K562 (cell line): ENCODE data around the gene GPR119. TPM values are rescaled to one million over a fixed set of nuclear protein-coding genes. Genes with fewer than 3 reads are reported as not detected.
A peak's percentile ranks its signal among the peaks of the same experiment; 100 is the strongest.

Source experiments
- GATAD2B ChIP-seq: fragments of 450-650 bp; IDR thresholded peaks from 2 replicates; pipeline ENCODE4 v1.6.1; 2017; ENCODE audit warnings: mild to moderate bottlenecking, borderline replicate concordance
- HLTF ChIP-seq: fragments of 450-650 bp; IDR thresholded peaks from 2 replicates; pipeline ENCODE4 v1.6.1; 2016
- LARP7 ChIP-seq: fragments of 450-650 bp; IDR thresholded peaks from 2 replicates; pipeline ENCODE4 v1.6.1; 2016
- MXI1 ChIP-seq: IDR thresholded peaks from 2 replicates; pipeline ENCODE4 v1.6.1; 2011; ENCODE audit warnings: low read depth, mild to moderate bottlenecking, improper control_type of control experiment, low read length
- NFRKB ChIP-seq: fragments of 450-650 bp; IDR thresholded peaks from 2 replicates; pipeline ENCODE4 v1.6.1; 2016; ENCODE audit warnings: low read depth
- NKRF ChIP-seq: fragments of 450-650 bp; IDR thresholded peaks from 2 replicates; pipeline ENCODE4 v1.6.1; 2016; ENCODE audit warnings: borderline replicate concordance
- PHB ChIP-seq: fragments of 250-450 bp; sonication (Bioruptor Pico); IDR thresholded peaks from 2 replicates; pipeline ENCODE4 v1.5.0; 2021
- PHF20 ChIP-seq: fragments of 450-650 bp; IDR thresholded peaks from 2 replicates; pipeline ENCODE4 v1.6.1; 2018; ENCODE audit not compliant: partially characterized antibody
- PHF21A ChIP-seq: fragments of 450-650 bp; IDR thresholded peaks from 2 replicates; pipeline ENCODE4 v1.6.1; 2017; ENCODE audit warnings: low read depth, borderline replicate concordance
- PHF8 ChIP-seq: fragments of 200-600 bp; sonication (generic); IDR thresholded peaks from 2 replicates; pipeline ENCODE4 v1.6.1; 2012; ENCODE audit warnings: mixed run types, mild to moderate bottlenecking, inconsistent platforms, low read length, moderate library complexity, borderline replicate concordance
- PML ChIP-seq: IDR thresholded peaks from 2 replicates; pipeline ENCODE4 v1.6.1; 2012; ENCODE audit warnings: low read length, inconsistent platforms
- POLR2H ChIP-seq: IDR thresholded peaks from 2 replicates; pipeline ENCODE4 v1.6.1; 2016; ENCODE audit warnings: missing genetic modification characterization, low read depth, mild to moderate bottlenecking, control low read depth, missing compliant biosample characterization, moderate library complexity
- RBM34 ChIP-seq: fragments of 200-400 bp; formaldehyde crosslinking; IDR thresholded peaks from 2 replicates; pipeline ENCODE4 v1.6.1; 2018; ENCODE audit warnings: low read length, borderline replicate concordance; ENCODE audit not compliant: insufficient read depth
- RFX1 ChIP-seq: fragments of 450-650 bp; IDR thresholded peaks from 2 replicates; pipeline ENCODE4 v1.6.1; 2016; ENCODE audit warnings: mild to moderate bottlenecking, moderate library complexity
- SNRNP70 ChIP-seq: fragments of 200-400 bp; formaldehyde crosslinking; optimal IDR thresholded peaks from 2 replicates; pipeline ENCODE3; 2017; ENCODE audit warnings: low read depth, low read length
- TAF1 ChIP-seq: IDR thresholded peaks from 2 replicates; pipeline ENCODE4 v1.6.1; 2011; ENCODE audit warnings: mild to moderate bottlenecking, low read length, moderate library complexity; ENCODE audit not compliant: insufficient read depth, control insufficient read depth, severe bottlenecking; ENCODE audit errors: extremely low read depth
- TRIM25 ChIP-seq: fragments of 450-650 bp; IDR thresholded peaks from 2 replicates; pipeline ENCODE4 v1.7.0; 2016; ENCODE audit warnings: borderline replicate concordance
- ZC3H4 ChIP-seq: sonication (generic); formaldehyde crosslinking; IDR thresholded peaks from 2 replicates; pipeline ENCODE4 v1.9.0; 2021; ENCODE audit warnings: missing genetic modification reagents, borderline replicate concordance
- ZFP30 ChIP-seq: fragments of 250-450 bp; sonication (Bioruptor Pico); IDR thresholded peaks from 2 replicates; pipeline ENCODE4 v1.8.0; 2022; ENCODE audit warnings: moderate library complexity, mild to moderate bottlenecking, inconsistent platforms, borderline replicate concordance
- polyA plus RNA-seq, 8 experiments: library from polyadenylated mRNA; depleted of rRNA in 4 of 8; stranded (reverse) in 5 of 8; unstranded in 3 of 8; fragments of >200 nt; fragmentation: Nextera tagmentation in 2 of 8; fragmentation: Illumina TruSeq in 1 of 8; extraction: Ambion mirVana in 2 of 8; extraction: Trizol in 1 of 8; gene quantifications; 2 replicates each; pipeline versions ENCODE4 v1.2.1 to v1.2.3, GENCODE V29; 2011 to 2014; ENCODE audit warnings: inconsistent platforms in 1 of 8, missing spikeins in 1 of 8
- total RNA-seq, 7 experiments: library from RNA; depleted of rRNA in 6 of 7; stranded (reverse); fragments of >200 nt in 6 of 7; fragmentation: Illumina TruSeq in 2 of 7; extraction: Trizol in 2 of 7; gene quantifications; 2 replicates each; pipeline versions ENCODE4 v1.2.1 to v1.2.3, GENCODE V29; 2011 to 2021; ENCODE audit warnings: low replicate concordance in 1 of 7
- TF ChIP-seq, protein P1 (sequence below): fragments of 250-450 bp; sonication (Bioruptor Pico); IDR thresholded peaks from 2 replicates; pipeline ENCODE4 v1.4.0; 2020; ENCODE audit warnings: mild to moderate bottlenecking
- TF ChIP-seq, protein P2 (sequence below): fragments of 200-800 bp; sonication (Bioruptor generic); IDR thresholded peaks from 2 replicates; pipeline ENCODE4 v1.6.1; 2017; ENCODE audit warnings: missing genetic modification characterization, missing compliant biosample characterization

GPR119 gene
- total and polyA plus RNA-seq, 9 of the 15 experiments (the other 6 are each of a cell fraction or from before 2014, with no cell fraction given): not detected

DNA sequence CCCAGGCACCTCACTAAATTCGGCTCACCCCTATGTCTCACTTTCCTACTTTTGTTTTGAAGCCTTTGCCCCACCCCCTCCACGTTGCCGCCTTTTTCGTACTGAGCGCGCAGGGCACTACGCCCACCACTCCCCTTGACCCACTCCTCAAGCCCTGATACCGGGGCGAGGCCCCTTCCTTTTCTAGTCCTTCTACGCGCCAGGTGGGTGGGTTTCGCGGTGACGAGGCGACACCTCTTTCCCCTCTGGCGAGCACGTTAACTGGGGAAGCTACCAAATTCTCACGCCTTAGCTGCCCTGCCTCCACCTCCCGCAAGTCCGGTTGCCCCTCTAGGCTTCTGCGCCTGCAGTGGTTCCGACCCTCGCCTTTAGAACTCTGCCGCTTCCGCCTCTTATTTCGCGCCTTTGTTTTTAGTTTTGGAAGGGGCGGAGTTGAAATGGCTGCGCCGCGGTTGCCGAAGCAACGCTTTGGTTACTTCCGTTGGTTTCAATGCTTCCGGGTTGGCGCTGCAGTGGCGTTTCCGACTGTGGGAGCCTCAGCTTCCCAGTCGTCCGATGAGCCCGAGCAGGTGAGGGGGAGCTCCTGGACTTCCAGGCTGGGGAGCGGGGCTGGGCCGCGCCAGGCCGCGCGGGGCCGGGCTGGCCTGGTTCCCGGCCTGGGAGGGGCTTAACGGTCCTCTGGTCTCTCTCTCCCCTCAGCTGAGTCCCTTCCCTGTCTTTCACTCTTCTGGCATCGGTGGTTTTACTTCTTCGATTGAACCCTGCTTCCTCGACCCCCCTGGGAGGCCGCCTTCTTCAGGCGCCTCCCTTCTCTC is 45.9 kb downstream of the GPR119 start, which contains the start of gene SLC25A14 (continued):
- TF ChIP-seq MXI1 (peak; percentile 90), LARP7 (0 out of 2 replicates have a peak, but pooled peaks have one; percentile 1), HLTF (no peak), SNRNP70 (no peak), PML (peak; percentile 57; the same call in 1 of the 2 replicates), NFRKB (peak; percentile 67; the same call in 1 of the 2 replicates), TAF1 (peak; percentile 59), TRIM25 (no peak), NKRF (peak; percentile 75; the same call in 1 of the 2 replicates), ZC3H4 (CRISPR knock-in tag) (no peak), PHF20 (peak; percentile 81), PHF8 (peak; percentile 77; the same call in 1 of the 2 replicates), PHB (no peak), ZFP30 (CRISPR knock-in tag) (no peak), GATAD2B (peak; percentile 36; the same call in 1 of the 2 replicates), POLR2H (tag) (peak; percentile 73), RBM34 (no peak), RFX1 (peak; percentile 96), PHF21A (no peak)
- TF ChIP-seq, protein P1, sequence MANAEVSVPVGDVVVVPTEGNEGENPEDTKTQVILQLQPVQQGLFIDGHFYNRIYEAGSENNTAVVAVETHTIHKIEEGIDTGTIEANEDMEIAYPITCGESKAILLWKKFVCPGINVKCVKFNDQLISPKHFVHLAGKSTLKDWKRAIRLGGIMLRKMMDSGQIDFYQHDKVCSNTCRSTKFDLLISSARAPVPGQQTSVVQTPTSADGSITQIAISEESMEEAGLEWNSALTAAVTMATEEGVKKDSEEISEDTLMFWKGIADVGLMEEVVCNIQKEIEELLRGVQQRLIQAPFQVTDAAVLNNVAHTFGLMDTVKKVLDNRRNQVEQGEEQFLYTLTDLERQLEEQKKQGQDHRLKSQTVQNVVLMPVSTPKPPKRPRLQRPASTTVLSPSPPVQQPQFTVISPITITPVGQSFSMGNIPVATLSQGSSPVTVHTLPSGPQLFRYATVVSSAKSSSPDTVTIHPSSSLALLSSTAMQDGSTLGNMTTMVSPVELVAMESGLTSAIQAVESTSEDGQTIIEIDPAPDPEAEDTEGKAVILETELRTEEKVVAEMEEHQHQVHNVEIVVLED (CRISPR knock-in tag): no peak
- TF ChIP-seq, protein P2, sequence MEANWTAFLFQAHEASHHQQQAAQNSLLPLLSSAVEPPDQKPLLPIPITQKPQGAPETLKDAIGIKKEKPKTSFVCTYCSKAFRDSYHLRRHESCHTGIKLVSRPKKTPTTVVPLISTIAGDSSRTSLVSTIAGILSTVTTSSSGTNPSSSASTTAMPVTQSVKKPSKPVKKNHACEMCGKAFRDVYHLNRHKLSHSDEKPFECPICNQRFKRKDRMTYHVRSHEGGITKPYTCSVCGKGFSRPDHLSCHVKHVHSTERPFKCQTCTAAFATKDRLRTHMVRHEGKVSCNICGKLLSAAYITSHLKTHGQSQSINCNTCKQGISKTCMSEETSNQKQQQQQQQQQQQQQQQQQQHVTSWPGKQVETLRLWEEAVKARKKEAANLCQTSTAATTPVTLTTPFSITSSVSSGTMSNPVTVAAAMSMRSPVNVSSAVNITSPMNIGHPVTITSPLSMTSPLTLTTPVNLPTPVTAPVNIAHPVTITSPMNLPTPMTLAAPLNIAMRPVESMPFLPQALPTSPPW: peak; percentile 33; the same call in 1 of the 2 replicates
